GM18508 (cell line): ENCODE results near the gene MRPL33.

ENCODE experiments used
- ATAC-seq: cut with Tn5 transposase; IDR thresholded peaks from one replicate; pipeline ENCODE4 v1.9.1; 2021; ENCODE audit warnings: moderate number of reproducible peaks; ENCODE audit not compliant: insufficient read depth, unreplicated experiment

Gene MRPL33

DNA sequence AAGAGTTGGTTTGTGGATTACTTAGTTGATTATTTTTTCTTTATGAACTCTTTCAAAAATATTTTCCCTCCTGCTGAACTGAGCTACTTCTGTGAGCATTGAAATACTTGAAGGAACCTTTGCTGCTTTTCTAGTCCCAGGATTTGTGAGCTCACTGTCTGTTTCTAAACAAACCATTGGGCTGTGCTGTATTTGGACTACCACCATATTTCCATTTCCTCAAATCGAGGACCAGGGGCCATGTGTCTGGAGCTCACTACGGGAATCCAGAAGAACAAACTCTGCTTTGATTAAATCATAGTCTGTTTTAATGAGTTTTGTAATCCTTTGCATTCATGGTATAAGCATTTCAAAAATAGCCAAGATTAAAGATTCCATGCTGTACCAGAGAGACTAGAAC lies 1.3 kb downstream of the MRPL33 start:
- ATAC-seq = no peak

DNA sequence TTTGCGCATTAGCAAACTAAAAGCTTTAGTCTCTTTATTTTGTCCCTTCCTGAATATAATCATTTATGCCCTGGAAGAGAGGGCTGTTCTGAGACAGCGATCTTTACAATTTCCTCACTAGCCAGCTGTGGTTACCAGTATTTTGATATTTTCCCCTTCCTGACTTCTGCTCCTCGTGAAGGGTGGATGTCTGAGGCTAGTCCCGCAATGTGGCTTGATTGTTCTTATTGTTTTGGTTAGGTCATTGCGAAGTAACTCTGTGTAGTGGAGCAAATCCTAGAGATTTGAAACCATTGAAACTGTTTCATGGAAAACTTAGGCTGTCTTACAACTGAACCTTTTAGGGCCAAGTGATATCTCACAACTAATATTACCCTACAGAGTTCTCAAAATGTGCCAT lies 2.4 kb downstream of the MRPL33 start:
- ATAC-seq = no peak

DNA sequence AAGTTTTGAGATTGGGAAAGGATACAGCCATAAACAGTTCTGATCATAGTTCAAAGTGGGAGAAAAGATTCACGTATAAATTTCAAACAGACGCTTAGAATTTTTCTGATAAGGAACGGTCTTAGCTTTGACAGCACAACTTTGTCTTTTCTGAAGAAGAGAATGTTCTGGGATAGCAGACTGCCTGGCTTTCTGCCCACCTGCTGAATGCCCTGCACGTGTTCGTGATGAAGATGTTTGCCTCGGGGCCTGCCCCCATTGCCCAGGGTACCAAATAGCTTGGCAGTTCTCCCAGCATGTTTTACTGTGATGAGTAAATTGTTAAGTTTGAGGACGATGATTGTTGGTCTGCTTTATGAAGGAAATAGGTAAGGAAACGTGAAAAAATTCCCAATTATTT lies 4.6 kb downstream of the MRPL33 start:
- no peak for ATAC-seq

DNA sequence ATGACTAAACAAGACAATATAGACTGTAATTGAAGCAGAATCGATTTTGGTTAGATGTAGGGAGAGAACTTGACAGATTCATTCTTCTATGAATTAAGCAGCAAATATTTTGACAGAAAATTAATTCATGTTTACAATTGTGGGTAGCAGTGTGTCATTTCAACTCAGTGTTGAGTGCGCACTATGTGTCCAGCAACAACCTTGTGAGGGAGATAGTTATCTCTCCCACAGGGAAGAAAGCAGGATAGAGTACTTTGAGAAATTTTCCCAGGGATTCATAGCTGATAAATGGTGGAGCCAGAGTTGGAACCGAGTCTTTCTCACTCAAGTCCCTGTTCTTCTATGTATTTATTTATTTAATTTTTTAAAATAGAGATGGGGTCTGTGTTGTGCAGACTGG lies 5.2 kb downstream of the MRPL33 start:
- ATAC-seq = no peak

- ATAC-seq = no peak
Measured at GRCh38 chr2:27779417-27780055, 8.0 kb downstream of the MRPL33 start.

GRCh38 chr2:27781496-27781895 lies 10.0 kb downstream of the MRPL33 start:
- no peak for ATAC-seq

DNA sequence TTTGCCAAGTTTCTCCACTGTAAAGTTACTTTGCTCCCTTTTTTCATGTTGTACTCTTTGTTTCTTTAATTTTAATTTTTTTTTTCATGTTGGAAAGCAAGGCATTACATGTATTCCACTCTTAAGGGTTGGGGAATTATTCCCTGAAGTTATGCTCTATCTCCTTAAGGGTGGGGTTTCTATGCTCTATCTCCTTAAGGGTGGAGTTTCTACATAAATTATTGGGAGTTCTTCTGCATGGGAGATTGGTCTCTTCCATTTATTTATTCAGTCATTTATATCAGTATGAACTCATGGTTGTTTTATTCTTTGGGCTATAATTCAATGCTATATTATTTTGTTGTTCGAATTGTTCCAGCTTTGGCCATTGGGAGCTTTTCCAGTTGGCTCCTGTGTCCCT lies 11.2 kb downstream of the MRPL33 start:
- no peak for ATAC-seq

GRCh38 chr2:27790796-27791195 lies 19.3 kb downstream of the MRPL33 start:
- no peak for ATAC-seq

GRCh38 chr2:27792759-27793158 lies 21.2 kb downstream of the MRPL33 start:
- ATAC-seq = no peak

DNA sequence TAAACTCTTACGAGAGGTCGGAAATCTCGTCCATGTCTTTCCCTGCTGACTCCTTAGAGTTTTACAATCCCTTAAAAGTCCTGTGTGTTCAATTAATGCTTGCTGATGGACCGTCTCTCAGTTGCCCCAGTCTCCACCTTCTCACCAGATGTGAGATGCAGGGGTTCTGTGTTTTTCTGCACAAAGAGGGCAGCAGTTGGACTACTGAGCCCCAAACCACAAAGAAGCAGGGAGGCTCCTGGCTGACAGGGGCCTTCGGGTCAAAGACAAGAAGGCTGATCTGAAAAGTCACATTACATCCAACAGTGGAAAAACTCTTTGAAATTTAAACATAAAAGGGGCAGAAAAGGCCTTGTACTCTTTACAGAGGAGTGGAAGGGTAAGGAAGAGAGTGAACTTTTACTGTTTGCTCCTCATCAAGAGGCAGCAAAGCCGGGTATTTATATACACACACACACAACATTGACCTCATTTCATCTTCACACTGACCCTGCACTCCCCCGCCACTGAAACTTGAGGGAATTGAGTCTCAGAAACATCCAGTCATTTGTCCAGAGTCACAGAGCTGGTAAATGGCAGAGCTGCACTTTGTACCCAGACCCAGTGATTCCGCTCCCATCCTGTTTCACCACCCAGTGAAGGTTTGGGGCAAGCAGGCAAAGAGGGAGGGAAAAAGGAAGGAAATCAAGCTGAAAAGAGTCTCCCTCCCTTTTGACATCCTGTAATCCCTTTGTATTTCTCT lies 23.7 kb downstream of the MRPL33 start:
- ATAC-seq = no peak

DNA sequence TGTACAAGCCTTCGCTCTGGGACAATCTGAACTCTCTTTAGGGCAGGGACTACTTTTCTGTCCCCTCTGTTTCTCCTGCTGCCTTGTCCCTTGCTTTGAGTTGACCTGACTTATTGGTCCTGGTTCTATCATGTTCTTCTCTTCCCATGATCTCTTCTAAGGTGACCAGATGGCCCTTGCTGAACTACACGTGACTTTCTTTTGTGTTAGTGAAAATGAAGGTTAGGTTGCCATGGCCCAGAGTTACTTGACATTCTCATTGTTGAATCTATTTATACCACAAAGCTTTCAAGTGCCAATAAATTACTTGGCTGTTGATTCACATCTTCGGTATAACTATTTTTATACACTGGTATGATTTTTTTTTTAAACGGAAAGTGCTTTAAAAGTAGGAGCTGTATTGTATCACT lies 24.4 kb downstream of the MRPL33 start:
- no peak for ATAC-seq

DNA sequence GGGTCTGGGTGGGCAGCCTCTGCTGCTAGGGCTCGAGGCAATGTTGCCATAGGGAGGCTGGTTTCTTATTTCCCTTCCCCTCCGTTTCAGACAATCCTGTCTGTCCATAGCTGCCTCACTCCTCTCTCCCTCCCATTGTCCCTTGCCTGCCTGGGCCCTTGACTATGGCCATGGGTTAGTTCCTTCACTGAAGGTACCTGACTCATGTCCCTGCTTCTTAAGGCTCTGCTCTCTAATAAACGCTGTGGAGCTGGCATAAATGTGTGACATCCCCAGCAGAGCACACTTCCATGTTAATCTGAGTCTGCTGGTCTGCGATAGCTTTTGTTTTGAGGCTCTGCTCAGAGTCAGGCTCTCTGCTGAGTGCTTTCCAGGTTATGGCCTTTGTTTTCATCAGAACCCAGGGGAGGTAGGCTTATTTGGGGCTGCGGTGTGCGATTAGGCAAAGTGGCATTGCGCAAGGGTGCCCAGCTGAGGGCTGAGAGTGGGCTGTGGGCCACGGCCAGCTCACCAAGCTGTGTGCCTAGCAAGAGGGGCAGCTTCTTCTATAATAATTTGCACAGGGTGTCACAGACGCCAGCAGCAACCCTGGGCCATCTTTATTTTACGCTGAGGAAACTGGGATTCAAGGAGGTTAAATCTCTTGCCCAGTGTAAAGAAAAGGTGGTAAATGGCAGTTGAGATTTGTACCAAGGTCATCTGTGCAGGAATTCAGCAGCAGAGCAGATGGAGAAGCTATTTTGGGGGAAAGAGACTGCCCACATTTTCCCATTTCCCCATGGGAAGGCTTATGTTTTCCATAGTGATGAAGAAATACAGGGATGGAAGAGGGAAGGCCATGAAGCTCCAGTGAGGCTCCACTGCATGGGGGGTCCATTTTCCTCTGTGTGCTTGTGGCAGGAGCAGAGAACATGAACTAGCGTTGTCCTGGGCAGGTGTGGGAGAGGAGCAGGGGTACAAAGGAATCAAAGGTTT lies 25.6 kb downstream of the MRPL33 start:
- no peak for ATAC-seq

DNA sequence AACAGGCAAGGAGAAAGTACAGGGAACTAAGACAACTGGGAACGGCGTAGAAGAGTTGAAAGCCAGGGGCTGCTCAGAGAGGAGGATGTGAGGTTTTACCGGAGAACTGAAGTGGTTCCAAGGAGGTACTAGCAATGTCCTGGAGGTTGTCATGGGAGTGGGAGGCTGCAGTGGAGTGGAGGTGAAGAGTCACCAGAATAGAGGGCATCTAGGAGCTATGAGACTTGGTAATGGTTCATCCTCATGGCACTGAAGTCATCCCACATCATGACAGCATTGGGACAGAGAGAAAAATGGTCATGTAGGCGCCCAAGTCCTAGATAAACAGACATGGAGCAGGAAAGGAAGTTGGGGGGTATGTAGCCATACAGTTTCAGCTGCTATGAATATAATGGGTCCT lies 26.3 kb downstream of the MRPL33 start:
- no peak for ATAC-seq

GRCh38 chr2:27798486-27798885 lies 27.0 kb downstream of the MRPL33 start:
- no peak for ATAC-seq

- ATAC-seq = no peak
Measured at GRCh38 chr2:27798948-27799645, 27.6 kb downstream of the MRPL33 start.

DNA sequence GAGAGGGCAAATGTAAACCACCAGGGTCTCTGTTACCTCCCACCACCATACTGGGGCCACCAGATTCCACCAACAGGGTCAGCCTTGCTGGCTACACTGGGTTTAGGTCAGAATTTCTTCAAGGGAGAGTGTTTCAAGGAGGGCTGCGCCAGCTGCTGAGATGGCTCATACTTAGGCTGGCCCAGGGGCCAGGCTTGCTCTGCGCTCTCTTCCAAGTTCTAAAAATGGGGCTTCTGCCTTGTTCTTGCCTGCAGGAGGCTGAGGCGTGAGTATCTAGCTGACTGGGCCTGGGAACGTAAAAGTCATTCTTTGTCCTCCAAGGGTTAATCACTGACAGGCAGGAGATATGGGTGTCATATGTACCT lies 28.1 kb downstream of the MRPL33 start:
- ATAC-seq = no peak

DNA sequence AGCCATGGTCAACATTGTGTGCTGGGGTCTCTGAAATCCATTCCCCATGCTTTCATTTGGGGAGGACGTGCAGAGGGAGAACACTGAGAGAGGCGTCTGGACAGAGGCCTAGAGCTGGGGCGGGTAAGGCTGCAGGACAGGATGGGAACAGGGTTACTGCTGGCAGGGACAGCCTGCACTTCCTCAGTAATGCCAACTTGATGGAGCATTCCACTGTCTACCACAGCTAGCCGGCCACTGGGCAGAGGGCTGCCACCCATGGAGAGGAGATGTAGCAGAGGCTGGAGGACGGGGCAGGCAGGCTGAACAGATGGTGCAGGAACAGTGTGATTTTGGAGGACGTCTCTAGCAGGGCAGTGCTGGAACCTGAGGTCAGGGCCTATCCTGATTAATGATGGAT lies 29.3 kb downstream of the MRPL33 start:
- ATAC-seq = no peak

GRCh38 chr2:27802547-27802946 lies 31.0 kb downstream of the MRPL33 start:
- no peak for ATAC-seq

DNA sequence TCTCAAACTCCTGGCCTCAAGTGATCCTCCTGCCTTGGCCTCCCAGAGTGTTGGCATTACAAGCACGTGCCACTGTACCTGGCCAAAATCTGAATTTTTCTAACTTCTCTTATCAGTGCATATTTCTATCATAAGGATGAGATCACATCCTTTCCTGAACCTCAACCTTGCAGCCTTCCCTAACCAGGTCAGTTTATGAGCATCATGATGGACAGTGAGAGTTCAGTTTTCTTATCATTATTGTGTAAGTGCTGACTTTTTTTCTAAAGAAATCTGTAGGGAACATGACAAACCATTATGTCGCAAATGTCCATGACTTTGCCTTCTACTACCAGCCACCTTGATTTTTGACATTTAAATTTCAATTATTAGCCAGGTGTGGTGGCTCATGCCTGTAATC lies 31.5 kb downstream of the MRPL33 start:
- no peak for ATAC-seq

GRCh38 chr2:27804146-27804545 lies 32.6 kb downstream of the MRPL33 start:
- ATAC-seq = no peak

DNA sequence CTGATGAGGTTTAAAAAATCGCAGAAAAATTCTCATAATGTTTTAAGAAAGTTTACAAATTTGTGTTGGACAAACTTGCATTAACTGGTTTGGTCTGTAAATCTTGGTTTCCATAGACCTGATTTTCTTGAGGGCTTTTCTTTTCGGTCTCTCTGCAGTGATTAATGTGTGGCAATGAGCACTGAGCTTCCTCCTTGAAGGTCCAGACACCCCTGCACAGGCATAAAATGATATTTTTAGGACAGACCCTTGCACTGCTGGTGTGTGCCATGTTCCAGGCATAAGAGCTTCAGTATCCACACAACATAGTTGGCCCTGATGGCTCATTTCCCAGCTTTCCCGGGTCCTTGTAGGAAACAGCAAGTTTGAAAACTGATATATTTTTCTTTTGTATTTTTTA lies 33.7 kb downstream of the MRPL33 start:
- ATAC-seq = no peak
